GM18508 (cell line): ENCODE measurements around the gene ACBD6.

ENCODE experiments used
- ATAC-seq: cut with Tn5 transposase; IDR thresholded peaks from one replicate; pipeline ENCODE4 v1.9.1; 2021; ENCODE audit warnings: moderate number of reproducible peaks; ENCODE audit not compliant: insufficient read depth, unreplicated experiment

Gene ACBD6

GRCh38 chr1:180380259-180381183 lies 121.9 kb downstream of the ACBD6 start:
- ATAC-seq = no peak

- ATAC-seq = no peak
Measured at GRCh38 chr1:180376800-180377199, 125.6 kb downstream of the ACBD6 start.

- no peak for ATAC-seq
Measured at GRCh38 chr1:180376253-180376652, 126.1 kb downstream of the ACBD6 start.

GRCh38 chr1:180372728-180373127 lies 129.6 kb downstream of the ACBD6 start:
- ATAC-seq = no peak

- ATAC-seq = no peak
Measured at GRCh38 chr1:180370597-180370996, 131.8 kb downstream of the ACBD6 start.

- no peak for ATAC-seq
Measured at GRCh38 chr1:180370188-180370587, 132.2 kb downstream of the ACBD6 start.

GRCh38 chr1:180369061-180369460 lies 133.3 kb downstream of the ACBD6 start:
- ATAC-seq = no peak

GRCh38 chr1:180366371-180367068 lies 135.9 kb downstream of the ACBD6 start:
- no peak for ATAC-seq

- ATAC-seq = no peak
Measured at GRCh38 chr1:180365039-180365438, 137.3 kb downstream of the ACBD6 start.

GRCh38 chr1:180363246-180363995 lies 139.0 kb downstream of the ACBD6 start:
- ATAC-seq = no peak

- ATAC-seq = no peak
Measured at GRCh38 chr1:180360333-180361075, 141.9 kb downstream of the ACBD6 start.

GRCh38 chr1:180358649-180359048 lies 143.7 kb downstream of the ACBD6 start:
- no peak for ATAC-seq

GRCh38 chr1:180353945-180354344 lies 148.4 kb downstream of the ACBD6 start:
- ATAC-seq = no peak

GRCh38 chr1:180352588-180352987 lies 149.8 kb downstream of the ACBD6 start:
- ATAC-seq = no peak

GRCh38 chr1:180352021-180352420 lies 150.4 kb downstream of the ACBD6 start:
- ATAC-seq = no peak

- ATAC-seq = no peak
Measured at GRCh38 chr1:180345148-180345547, 157.2 kb downstream of the ACBD6 start.

GRCh38 chr1:180343921-180344769 lies 158.2 kb downstream of the ACBD6 start:
- ATAC-seq = no peak

- ATAC-seq = no peak
Measured at GRCh38 chr1:180327089-180327488, 175.3 kb downstream of the ACBD6 start.

GRCh38 chr1:180312926-180313325 lies 189.5 kb downstream of the ACBD6 start:
- ATAC-seq = no peak
